Fibroblast of skin of right biceps (primary cell): ENCODE results near the gene DHX32.

ENCODE experiments used
- DNase-seq: peaks from one replicate; pipeline ENCODE4 v3.0.0-alpha.2; 2013

The DHX32 gene

GRCh38 chr10:125846894-125847293 is 34.2 kb downstream of the DHX32 start:
- DNase-seq: no peak

- DNase-seq: no peak
These were observed 35.5 kb downstream of the DHX32 start for GRCh38 chr10:125845617-125846016.

- DNase-seq: no peak
These were observed 36.3 kb downstream of the DHX32 start for GRCh38 chr10:125844751-125845221.

GRCh38 chr10:125843603-125844329 is 37.3 kb downstream of the DHX32 start:
- no peak for DNase-seq

- peak; percentile 19 for DNase-seq
These were observed 40.1 kb downstream of the DHX32 start for GRCh38 chr10:125840955-125841354.

- DNase-seq: no peak
These were observed 40.7 kb downstream of the DHX32 start for GRCh38 chr10:125840406-125840805.

GRCh38 chr10:125838802-125839575 is 42.1 kb downstream of the DHX32 start:
- DNase-seq: no peak

- DNase-seq: no peak
These were observed 44.3 kb downstream of the DHX32 start for GRCh38 chr10:125836746-125837145.

GRCh38 chr10:125828311-125828710 is 52.8 kb downstream of the DHX32 start:
- no peak for DNase-seq

GRCh38 chr10:125827133-125827532 is 54.0 kb downstream of the DHX32 start:
- no peak for DNase-seq

- DNase-seq: peak; percentile 60
These were observed 56.4 kb downstream of the DHX32 start for GRCh38 chr10:125824736-125825135.

GRCh38 chr10:125823663-125824251 is 57.3 kb downstream of the DHX32 start:
- DNase-seq: peak; percentile 2

GRCh38 chr10:125822878-125823662 is 58.0 kb downstream of the DHX32 start, which contains the start of the genes BCCIP and UROS:
Gene BCCIP (plus strand): TSS chr10:125823546. CDS start chr10:125823558, 12 bp downstream.
Gene UROS (minus strand): TSS chr10:125823258. CDS start chr10:125816499, 6,759 bp downstream.
- DNase-seq: peak; percentile 89

GRCh38 chr10:125820701-125821100 is 60.4 kb downstream of the DHX32 start:
- DNase-seq: no peak

GRCh38 chr10:125817337-125817946 is 63.6 kb downstream of the DHX32 start:
- DNase-seq: no peak

- DNase-seq: no peak
These were observed 64.5 kb downstream of the DHX32 start for GRCh38 chr10:125816548-125816947.

GRCh38 chr10:125815764-125816163 is 65.3 kb downstream of the DHX32 start:
- no peak for DNase-seq

GRCh38 chr10:125812128-125812750 is 68.9 kb downstream of the DHX32 start:
- peak; percentile 70 for DNase-seq

GRCh38 chr10:125811251-125811650 is 69.8 kb downstream of the DHX32 start:
- DNase-seq: peak; percentile 59

- DNase-seq: no peak
These were observed 73.0 kb downstream of the DHX32 start for GRCh38 chr10:125808047-125808446.

GRCh38 chr10:125802739-125803138 is 78.4 kb downstream of the DHX32 start:
- no peak for DNase-seq

- DNase-seq: no peak
These were observed 79.0 kb downstream of the DHX32 start for GRCh38 chr10:125802131-125802530.
